ENCODE results near the gene DGKH. TPM values are rescaled to one million over a fixed set of nuclear protein-coding genes. Genes with fewer than 3 reads are reported as not detected.
"Not testable (repeated sequence)": the region's sequence is repeated elsewhere in the genome, so short reads cannot be mapped to it uniquely, and the experiment has no call there.

DGKH gene
- total and polyA plus RNA-seq, 2 experiments from 2014 or later = 2.0 to 11.2 TPM

DNA sequence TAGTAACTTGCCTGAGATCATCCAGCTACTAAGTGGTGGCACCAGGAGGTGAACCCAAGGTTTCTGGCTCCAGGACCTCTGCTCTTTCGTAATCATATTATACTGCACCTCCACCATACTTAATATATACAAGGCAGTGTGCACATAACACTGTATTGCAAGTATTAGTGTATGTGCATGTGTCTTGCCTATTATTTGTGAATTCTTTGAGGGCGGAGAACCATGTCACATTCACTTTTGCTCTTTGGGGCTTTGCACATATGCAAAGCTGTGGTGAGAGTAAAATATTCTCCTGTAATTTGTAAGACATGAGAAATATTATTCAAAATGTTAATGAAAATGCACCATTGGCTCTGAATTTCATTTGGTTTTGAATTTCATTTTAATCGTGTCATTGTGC, 78.6 kb downstream of the DGKH start:
- Histone ChIP-seq H3K4me1 (ENCODE audit: low read depth) (no peaks in the 10 kb centered on the region), H3K27me3 (no peaks in the 10 kb centered on the region), H3K4me3 (no peak overlapping the region), H3K36me3 (no peaks in the 10 kb centered on the region), H3K9me3 (ENCODE audit: low read depth) (no peaks in the 10 kb centered on the region), H3K27ac (no peak overlapping the region)
- DNase-seq (ENCODE audit: low read depth in 1 of 2, low spot score in 1 of 2) = no peak
- TF ChIP-seq, protein P1, sequence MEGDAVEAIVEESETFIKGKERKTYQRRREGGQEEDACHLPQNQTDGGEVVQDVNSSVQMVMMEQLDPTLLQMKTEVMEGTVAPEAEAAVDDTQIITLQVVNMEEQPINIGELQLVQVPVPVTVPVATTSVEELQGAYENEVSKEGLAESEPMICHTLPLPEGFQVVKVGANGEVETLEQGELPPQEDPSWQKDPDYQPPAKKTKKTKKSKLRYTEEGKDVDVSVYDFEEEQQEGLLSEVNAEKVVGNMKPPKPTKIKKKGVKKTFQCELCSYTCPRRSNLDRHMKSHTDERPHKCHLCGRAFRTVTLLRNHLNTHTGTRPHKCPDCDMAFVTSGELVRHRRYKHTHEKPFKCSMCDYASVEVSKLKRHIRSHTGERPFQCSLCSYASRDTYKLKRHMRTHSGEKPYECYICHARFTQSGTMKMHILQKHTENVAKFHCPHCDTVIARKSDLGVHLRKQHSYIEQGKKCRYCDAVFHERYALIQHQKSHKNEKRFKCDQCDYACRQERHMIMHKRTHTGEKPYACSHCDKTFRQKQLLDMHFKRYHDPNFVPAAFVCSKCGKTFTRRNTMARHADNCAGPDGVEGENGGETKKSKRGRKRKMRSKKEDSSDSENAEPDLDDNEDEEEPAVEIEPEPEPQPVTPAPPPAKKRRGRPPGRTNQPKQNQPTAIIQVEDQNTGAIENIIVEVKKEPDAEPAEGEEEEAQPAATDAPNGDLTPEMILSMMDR (IDR thresholded peaks at IDR 0.05; ENCODE audit: low read depth, low read length) = no peak

DNA sequence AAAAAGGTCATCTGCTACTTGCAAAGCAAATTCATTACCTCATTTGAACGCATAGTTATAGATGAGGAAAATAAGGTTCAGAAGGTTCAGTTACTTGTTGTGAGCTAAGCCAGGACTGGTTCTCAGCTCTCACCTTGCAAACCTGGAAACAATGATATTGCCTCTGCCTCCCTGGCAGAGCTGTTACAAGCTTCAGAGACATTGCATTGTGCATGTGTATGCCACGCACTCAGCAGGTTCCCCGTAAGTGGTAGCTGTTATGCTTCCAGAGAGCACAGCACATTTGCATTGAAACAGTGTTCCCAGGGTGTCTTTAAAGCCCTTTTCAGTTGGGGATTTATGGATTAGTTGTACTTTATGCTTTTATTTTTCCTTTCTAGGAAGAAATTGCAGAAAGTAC, 80.6 kb downstream of the DGKH start:
- H3K4me3 ChIP-seq = no peak overlapping the region
- DNase-seq (ENCODE audit: low read depth in 1 of 2, low spot score in 1 of 2) = no peak
- TF ChIP-seq, protein P1 (IDR thresholded peaks at IDR 0.05; ENCODE audit: low read depth, low read length) = no peak
- H3K36me3 ChIP-seq = no peaks in the 10 kb centered on the region
- no peaks in the 10 kb centered on the region for H3K9me3 ChIP-seq (ENCODE audit: low read depth)
- no peak overlapping the region for H3K27ac ChIP-seq
- H3K27me3 ChIP-seq = no peaks in the 10 kb centered on the region
- no peaks in the 10 kb centered on the region for H3K4me1 ChIP-seq (ENCODE audit: low read depth)

DNA sequence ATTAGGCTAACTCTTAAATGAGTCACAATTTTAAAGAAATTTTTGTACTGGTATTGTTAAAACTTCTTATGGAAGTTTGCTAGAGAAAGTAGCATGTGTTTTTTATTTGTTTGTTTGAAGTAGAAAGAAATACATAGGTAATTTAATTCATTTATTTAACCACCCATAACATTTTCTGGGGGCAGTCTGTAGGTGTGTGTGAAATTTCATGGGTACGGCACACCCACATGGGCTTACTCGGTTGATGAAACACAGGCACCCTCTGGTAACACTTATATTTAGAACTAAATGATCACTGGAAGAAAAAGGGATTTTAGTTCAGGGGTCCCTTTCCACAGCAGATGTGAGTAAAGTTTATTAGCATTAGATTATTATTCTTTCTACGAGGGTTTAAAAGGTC, 88.1 kb downstream of the DGKH start:
- no peaks in the 10 kb centered on the region for H3K36me3 ChIP-seq
- H3K4me3 ChIP-seq = no peak overlapping the region
- H3K27ac ChIP-seq = no peak overlapping the region
- DNase-seq (ENCODE audit: low read depth in 1 of 2, low spot score in 1 of 2) = no peak
- TF ChIP-seq, protein P1 (IDR thresholded peaks at IDR 0.05; ENCODE audit: low read depth, low read length) = no peak
- no peaks in the 10 kb centered on the region for H3K27me3 ChIP-seq
- H3K4me1 ChIP-seq (ENCODE audit: low read depth) = no peaks in the 10 kb centered on the region
- no peaks in the 10 kb centered on the region for H3K9me3 ChIP-seq (ENCODE audit: low read depth)

DNA sequence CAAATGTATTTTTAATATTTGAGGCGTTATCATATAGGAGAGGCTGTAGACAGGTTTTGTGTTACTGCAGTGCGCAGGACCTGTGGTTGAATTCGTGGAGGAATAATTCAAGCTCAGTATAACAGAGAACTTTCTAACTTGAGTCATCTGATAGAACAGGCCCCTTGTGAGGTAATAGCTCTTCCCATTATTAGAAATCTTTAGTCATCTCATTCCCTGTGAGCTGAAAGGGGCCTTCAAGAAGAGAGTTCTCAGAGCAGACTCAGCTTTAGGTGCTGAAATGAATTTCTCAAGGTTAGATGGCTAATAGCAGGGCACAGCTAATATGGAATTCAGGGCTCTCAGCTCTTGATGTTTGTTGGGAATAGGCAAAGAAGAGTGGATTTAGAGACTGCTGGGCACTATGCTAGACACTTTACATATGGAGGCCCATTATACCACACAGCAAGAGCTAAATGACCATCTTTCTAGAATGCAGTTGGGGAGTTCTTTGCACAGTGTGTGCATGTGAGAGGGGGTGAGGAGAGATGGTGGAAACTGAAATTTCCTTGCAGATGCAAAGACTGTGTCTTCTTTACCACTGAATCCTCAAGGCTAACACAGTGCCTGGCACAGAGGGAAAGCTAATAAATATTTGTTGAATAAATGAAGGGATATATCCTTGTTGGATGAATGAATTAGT, 89.5 kb downstream of the DGKH start:
- Histone ChIP-seq H3K4me3 (no peak overlapping the region), H3K27me3 (no peaks in the 10 kb centered on the region), H3K4me1 (ENCODE audit: low read depth) (no peaks in the 10 kb centered on the region), H3K36me3 (no peaks in the 10 kb centered on the region), H3K9me3 (ENCODE audit: low read depth) (no peaks in the 10 kb centered on the region), H3K27ac (no peak overlapping the region)
- TF ChIP-seq, protein P1 (IDR thresholded peaks at IDR 0.05; ENCODE audit: low read depth, low read length) = no peak
- peak in 1 of 2 donors; percentile 39 for DNase-seq (ENCODE audit: low read depth in 1 of 2, low spot score in 1 of 2)

DNA sequence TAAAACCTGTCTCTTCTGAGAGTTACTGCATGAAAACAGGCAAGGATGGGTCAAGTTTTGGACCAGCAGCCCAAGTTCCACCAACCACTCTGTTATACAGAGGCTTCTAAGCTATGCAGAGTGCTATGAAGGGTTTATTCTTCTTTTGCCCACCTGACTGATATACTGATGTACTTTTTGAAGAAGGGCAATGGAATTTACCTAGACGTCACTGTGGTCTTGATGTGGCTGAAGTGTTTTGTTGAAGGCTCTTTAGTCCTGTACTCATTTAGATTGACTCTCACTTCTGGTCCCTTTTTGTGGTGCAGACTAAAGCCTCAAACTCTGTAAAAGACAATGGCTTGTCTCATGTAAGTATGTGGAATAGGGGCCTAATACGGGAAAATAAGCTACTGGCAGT, 92.0 kb downstream of the DGKH start:
- DNase-seq (ENCODE audit: low read depth in 1 of 2, low spot score in 1 of 2) = no peak
- H3K9me3 ChIP-seq (ENCODE audit: low read depth) = no peaks in the 10 kb centered on the region
- H3K36me3 ChIP-seq = no peaks in the 10 kb centered on the region
- no peak overlapping the region for H3K4me3 ChIP-seq
- no peaks in the 10 kb centered on the region for H3K27me3 ChIP-seq
- no peaks in the 10 kb centered on the region for H3K4me1 ChIP-seq (ENCODE audit: low read depth)
- no peak overlapping the region for H3K27ac ChIP-seq
- TF ChIP-seq, protein P1 (IDR thresholded peaks at IDR 0.05; ENCODE audit: low read depth, low read length) = no peak

DNA sequence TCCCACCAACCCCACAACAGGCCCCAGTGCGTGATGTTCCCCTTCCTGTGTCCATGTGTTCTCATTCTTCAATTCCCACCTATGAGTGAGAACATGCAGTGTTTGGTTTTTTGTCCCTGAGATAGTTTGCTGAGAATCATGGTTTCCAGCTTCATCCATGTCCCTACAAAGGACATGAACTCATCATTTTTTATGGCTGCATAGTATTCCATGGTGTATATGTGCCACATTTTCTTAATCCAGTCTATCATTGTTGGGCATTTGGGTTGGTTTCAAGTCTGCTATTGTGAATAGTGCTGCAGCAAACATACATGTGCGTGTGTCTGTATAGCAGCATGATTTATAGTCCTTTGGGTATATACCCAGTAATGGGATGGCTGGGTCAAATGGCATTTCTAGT, 92.6 kb downstream of the DGKH start:
- H3K9me3 ChIP-seq (ENCODE audit: low read depth); H3K36me3 ChIP-seq; H3K27ac ChIP-seq; H3K27me3 ChIP-seq; H3K4me1 ChIP-seq (ENCODE audit: low read depth); H3K4me3 ChIP-seq; DNase-seq (ENCODE audit: low read depth in 1 of 2, low spot score in 1 of 2): not testable (repeated sequence)
